Measurements from ENCODE around the gene PDLIM7. TPM values are rescaled to one million over a fixed set of nuclear protein-coding genes. Genes with fewer than 3 reads are reported as not detected.

The PDLIM7 gene
- total and polyA plus RNA-seq, 2 of the 8 experiments (the other 6 are each of a cell fraction or from before 2014, with no cell fraction given): 67.3 to 94.2 TPM

DNA sequence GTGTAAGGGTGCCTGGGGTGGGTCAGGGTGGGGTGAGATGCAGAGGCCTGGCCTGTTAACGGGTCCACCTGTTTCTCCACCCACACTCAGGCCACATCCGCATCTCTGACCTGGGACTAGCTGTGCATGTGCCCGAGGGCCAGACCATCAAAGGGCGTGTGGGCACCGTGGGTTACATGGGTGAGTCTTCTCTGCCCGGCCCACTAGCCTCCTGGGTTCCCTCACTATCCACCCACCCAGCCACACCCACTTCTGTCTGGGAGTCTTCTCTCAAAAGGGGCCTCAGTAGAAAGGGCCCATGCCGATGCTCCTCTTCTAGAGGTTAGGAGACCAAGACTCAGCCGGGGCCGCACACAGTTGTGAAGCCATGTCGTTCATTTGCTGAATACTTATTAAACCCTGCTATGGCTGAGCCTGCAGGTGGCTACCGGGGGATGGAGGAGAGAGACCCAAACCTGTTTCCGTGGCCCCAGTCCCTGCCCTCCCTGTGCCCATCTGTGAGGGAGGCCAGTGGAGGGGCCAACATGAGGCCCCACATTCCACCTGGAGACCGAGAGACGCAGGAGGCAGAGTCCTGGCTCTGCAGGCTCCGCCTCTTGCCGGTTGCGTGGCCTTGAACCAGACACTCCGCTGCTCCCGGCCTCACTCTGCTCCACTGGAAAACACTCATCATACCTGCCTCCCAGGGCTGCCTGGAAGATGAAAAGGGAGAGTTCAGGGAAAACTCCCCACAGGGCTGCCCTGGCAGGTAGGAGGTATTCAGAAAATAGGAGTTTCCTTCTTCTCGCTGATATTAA is 62.3 kb downstream of the PDLIM7 start:
- no peaks in the 10 kb centered on the region for H3K9me3 ChIP-seq (ENCODE audit: insufficient read depth in 2 of 2, low read depth in 1 of 2, low read length in 1 of 2)
- no peak overlapping the region for H2BK5ac ChIP-seq (ENCODE audit: low read depth, low read length)
- H3K36me3 ChIP-seq (ENCODE audit: control insufficient read depth in 2 of 4, insufficient read depth in 4 of 4, low read length in 3 of 4): peaks cover 7 to 46% (median 30%) of the 10 kb centered on the region in 4 experiments; a peak in 6 of 8 replicates
- H3K56ac ChIP-seq (replicated peaks; ENCODE audit: insufficient read length, low read depth, low read length): no peak overlapping the region
- H3K79me1 ChIP-seq (ENCODE audit: low read depth, low read length): no peaks in the 10 kb centered on the region
- H3K23ac ChIP-seq (ENCODE audit: insufficient read length): no peak overlapping the region
- no peak for FAIRE-seq
- peaks cover 0 to under 1% (median under 1%) of the 10 kb centered on the region in 4 experiments; a peak in 3 of 7 replicates for H3K4me1 ChIP-seq (replicated peaks in 1 of 4; ENCODE audit: control insufficient read depth in 3 of 4, insufficient read depth in 4 of 4, low read length in 3 of 4)
- WGBS, 2 experiments (ENCODE audit: extremely low coverage in 1 of 2, insufficient coverage in 1 of 2, insufficient read length in 1 of 2, insufficient replicate concordance in 2 of 2, low coverage in 1 of 2, low lambda C conversion rate in 2 of 2, missing lambda C conversion rate in 1 of 2): 91% methylated on average over 15 of the region's 20 CpGs; no CpG with 5 or more reads in 1 of the 2 experiments
- no peak overlapping the region for H2AK5ac ChIP-seq (ENCODE audit: low read depth, low read length)
- H3K4me3 ChIP-seq (ENCODE audit: extremely low read depth in 1 of 4, insufficient read depth in 2 of 4, low read depth in 3 of 4, low read length in 4 of 4): no peak overlapping the region
- H3K14ac ChIP-seq (ENCODE audit: insufficient read length): no peak overlapping the region
- no peak overlapping the region for H2AFZ ChIP-seq (ENCODE audit: low read length)
- no peak overlapping the region for H3K27ac ChIP-seq (ENCODE audit: low read depth, low read length)
- no peak overlapping the region for H3K9ac ChIP-seq (replicated peaks in 1 of 4; ENCODE audit: extremely low read depth in 1 of 4, low read depth in 3 of 4, low read length in 3 of 4)
- CTCF ChIA-PET (ENCODE audit: partially characterized antibody): interaction anchor here (0.6 to 23.6 kb wide), 6 partner anchors 27 to 66 kb away, joined by 4 to 430 read pairs (median 8); partner anchors contain the start of gene SLC34A1
- no peak overlapping the region for H2BK120ac ChIP-seq (replicated peaks; ENCODE audit: low read depth, low read length)
- no peak overlapping the region for H4K91ac ChIP-seq (replicated peaks; ENCODE audit: insufficient read length, low read length)
- no peak overlapping the region for H3K18ac ChIP-seq (ENCODE audit: extremely low read depth, low read length)
- H3K79me2 ChIP-seq (ENCODE audit: control insufficient read depth in 1 of 2, insufficient read depth in 2 of 2, low read length in 2 of 2): no peaks in the 10 kb centered on the region
- H2BK20ac ChIP-seq (ENCODE audit: low read length): no peak overlapping the region
- DNase-seq (ENCODE audit: low read depth in 1 of 2, low spot score in 2 of 2): no peak
- H4K5ac ChIP-seq (ENCODE audit: insufficient read length, low read depth, low read length): no peak overlapping the region
- no peak overlapping the region for H4K8ac ChIP-seq (ENCODE audit: extremely low read depth, insufficient read depth, low read length)
- H3K4me2 ChIP-seq (ENCODE audit: insufficient read depth in 1 of 2, low read depth in 2 of 2, low read length in 2 of 2): no peak overlapping the region
- H2BK15ac ChIP-seq (ENCODE audit: low read length): no peak overlapping the region
- no peak overlapping the region for H2BK12ac ChIP-seq (ENCODE audit: low read depth, low read length)
- peaks cover 6 to 13% of the 10 kb centered on the region in 2 experiments for H4K20me1 ChIP-seq (replicated peaks in 1 of 2; ENCODE audit: control insufficient read depth in 1 of 2, insufficient read depth in 2 of 2, low read length in 2 of 2)
- H3K23me2 ChIP-seq (ENCODE audit: low read depth, low read length): no peaks in the 10 kb centered on the region
- POLR2A ChIA-PET (ENCODE audit: partially characterized antibody): interaction anchor here (0.9 to 67.5 kb wide), 7 partner anchors 10 to 45 kb away, joined by 3 to 3349 read pairs (median 7); partner anchors contain the start of genes DBN1, DOK3, GRK6 and PDLIM7
- H3K27me3 ChIP-seq (replicated peaks in 1 of 4; ENCODE audit: control insufficient read depth in 3 of 4, extremely low read depth in 1 of 4, insufficient read depth in 3 of 4, low read length in 3 of 4): no peaks in the 10 kb centered on the region
- no peak overlapping the region for H3K4ac ChIP-seq (replicated peaks; ENCODE audit: insufficient read length, low read depth, low read length)
- TF ChIP-seq CTCF (IDR thresholded peaks at IDR 0.05; ENCODE audit: control extremely low read depth in 1 of 3, insufficient read depth in 1 of 3, low read depth in 1 of 3, low read length in 3 of 3) (no peak), TCF12 (IDR thresholded peaks at IDR 0.05; ENCODE audit: low read depth, low read length) (no peak), TBP (IDR thresholded peaks at IDR 0.05; ENCODE audit: low read depth, low read length) (no peak), CTBP2 (IDR thresholded peaks at IDR 0.05; ENCODE audit: borderline replicate concordance, insufficient read depth, insufficient read length, low read length) (no peak), ZNF274 (IDR thresholded peaks at IDR 0.05; ENCODE audit: borderline replicate concordance, extremely low read depth, low read length) (no peak), KDM1A (IDR thresholded peaks at IDR 0.05; ENCODE audit: borderline replicate concordance, low read length) (no peak), HDAC2 (IDR thresholded peaks at IDR 0.05; ENCODE audit: borderline replicate concordance in 1 of 2, low read depth in 2 of 2, low read length in 2 of 2) (no peak), JUN (IDR thresholded peaks at IDR 0.05; ENCODE audit: low read depth, low read length) (no peak), GTF2F1 (IDR thresholded peaks at IDR 0.05; ENCODE audit: borderline replicate concordance, low read depth, low read length) (no peak)

Data from H1 (cell line).